Breast epithelium (tissue), 4 donors: ENCODE measurements around the gene NCAM2. TPM values are rescaled to one million over a fixed set of nuclear protein-coding genes. Genes with fewer than 3 reads are reported as not detected.

Experiments used
- DNase-seq, 2 donors: peaks; one replicate each; pipeline ENCODE4 v3.0.0-alpha.2; 2019; ENCODE audit warnings: low spot score in 2 of 2
- H3K27ac ChIP-seq, 2 donors: fragments of 200-600 bp; sonication (generic) in 1 of 2; one replicate each; pipeline ENCODE4 v1.5.1; 2016 to 2019; ENCODE audit warnings: mild to moderate bottlenecking in 1 of 2
- H3K27me3 ChIP-seq, 2 donors: fragments of 200-600 bp; sonication (generic) in 1 of 2; one replicate each; pipeline versions ENCODE4 v1.5.1 to v1.6.0; 2017 to 2019; ENCODE audit warnings: control low read depth in 1 of 2, mild to moderate bottlenecking in 1 of 2
- H3K36me3 ChIP-seq: fragments of 200-600 bp; one replicate; pipeline ENCODE4 v1.5.1; 2019
- H3K4me1 ChIP-seq, 2 donors: fragments of 200-600 bp; sonication (generic); one replicate each; pipeline ENCODE4 v1.5.1; 2016 to 2019; ENCODE audit warnings: control low read depth in 1 of 2
- H3K4me3 ChIP-seq, 3 donors: fragments of 200-600 bp; sonication (generic); 1 replicate in 2 of 3; 2 replicates in 1 of 3; pipeline ENCODE4 v1.5.1; 2016 to 2019; ENCODE audit warnings: mild to moderate bottlenecking in 3 of 3, moderate library complexity in 2 of 3
- H3K9me3 ChIP-seq, 2 donors: fragments of 200-600 bp; sonication (generic) in 1 of 2; one replicate each; pipeline ENCODE4 v1.5.1; 2016 to 2019; ENCODE audit warnings: control low read depth in 1 of 2
- CTCF ChIP-seq, 3 donors: fragments of 450-650 bp; IDR thresholded peaks; one replicate each; pipeline ENCODE4 v1.5.1; 2016 to 2017; ENCODE audit warnings: antibody characterized with exemption in 3 of 3, mild to moderate bottlenecking in 3 of 3, moderate library complexity in 3 of 3
- POLR2A ChIP-seq: fragments of 450-650 bp; IDR thresholded peaks from one replicate; pipeline ENCODE4 v1.6.1; 2016; ENCODE audit warnings: antibody characterized with exemption, mild to moderate bottlenecking, moderate library complexity
- POLR2AphosphoS5 ChIP-seq, 3 donors: sonication (generic); formaldehyde crosslinking; IDR thresholded peaks; one replicate each; pipeline ENCODE4 v1.6.1; 2017; ENCODE audit warnings: antibody characterized with exemption in 3 of 3
- intact Hi-C: fragments of 100-400 bp; cut with DNase I; formaldehyde crosslinking; loops from one replicate; pipeline ENCODE4 v1.15.1; 2023; ENCODE audit warnings: low total_unique reads
- total RNA-seq, 3 donors: library from RNA; depleted of rRNA; stranded (reverse); fragments of >200 nt; gene quantifications; one replicate each; pipeline ENCODE4 v1.1.0, GENCODE V29; 2016

The NCAM2 gene
- total RNA-seq, 3 donors from 2014 or later: 2.6 to 6.3 (median 3.6) TPM

- no peak for DNase-seq
- Histone ChIP-seq H3K4me1 (no peaks in the 10 kb centered on the region), H3K27me3 (no peaks in the 10 kb centered on the region), H3K27ac (no peak overlapping the region), H3K9me3 (no peaks in the 10 kb centered on the region), H3K36me3 (no peaks in the 10 kb centered on the region), H3K4me3 (no peak overlapping the region)
- TF ChIP-seq POLR2A (no peak), CTCF (IDR thresholded peaks at IDR 0.05) (no peak), POLR2AphosphoS5 (IDR thresholded peaks at IDR 0.05) (no peak)
- intact Hi-C loops: no loop called here
Measured at GRCh38 chr21:21019681-21020080, 21.5 kb downstream of the NCAM2 start.

- Histone ChIP-seq H3K27me3 (no peaks in the 10 kb centered on the region), H3K9me3 (no peaks in the 10 kb centered on the region), H3K4me1 (no peaks in the 10 kb centered on the region), H3K27ac (no peak overlapping the region), H3K4me3 (no peak overlapping the region), H3K36me3 (no peaks in the 10 kb centered on the region)
- DNase-seq: no peak
- TF ChIP-seq CTCF (IDR thresholded peaks at IDR 0.05) (no peak), POLR2AphosphoS5 (IDR thresholded peaks at IDR 0.05) (no peak), POLR2A (no peak)
- intact Hi-C loops: no loop called here
Measured at GRCh38 chr21:21025742-21026141, 27.5 kb downstream of the NCAM2 start.

- Histone ChIP-seq H3K4me1 (no peaks in the 10 kb centered on the region), H3K9me3 (no peaks in the 10 kb centered on the region), H3K4me3 (no peak overlapping the region), H3K36me3 (no peaks in the 10 kb centered on the region), H3K27me3 (no peaks in the 10 kb centered on the region), H3K27ac (no peak overlapping the region)
- no peak for TF ChIP-seq POLR2A
- no peak for TF ChIP-seq POLR2AphosphoS5 (IDR thresholded peaks at IDR 0.05)
- no peak for TF ChIP-seq CTCF (IDR thresholded peaks at IDR 0.05)
- no peak for DNase-seq
- intact Hi-C loops: no loop called here
Measured at GRCh38 chr21:21028275-21028820, 30.1 kb downstream of the NCAM2 start.

- H3K27me3 ChIP-seq: no peaks in the 10 kb centered on the region
- H3K27ac ChIP-seq: no peak overlapping the region
- H3K9me3 ChIP-seq: no peaks in the 10 kb centered on the region
- H3K36me3 ChIP-seq: no peaks in the 10 kb centered on the region
- no peaks in the 10 kb centered on the region for H3K4me1 ChIP-seq
- no peak for DNase-seq
- TF ChIP-seq POLR2A: no peak
- TF ChIP-seq CTCF (IDR thresholded peaks at IDR 0.05): no peak
- TF ChIP-seq POLR2AphosphoS5 (IDR thresholded peaks at IDR 0.05): no peak
- H3K4me3 ChIP-seq: no peak overlapping the region
- intact Hi-C loops: no loop called here
Measured at GRCh38 chr21:21029164-21029563, 31.0 kb downstream of the NCAM2 start.

- no peaks in the 10 kb centered on the region for H3K27me3 ChIP-seq
- intact Hi-C loops: no loop called here
- H3K36me3 ChIP-seq: no peaks in the 10 kb centered on the region
- no peaks in the 10 kb centered on the region for H3K9me3 ChIP-seq
- no peak overlapping the region for H3K4me3 ChIP-seq
- H3K27ac ChIP-seq: no peak overlapping the region
- H3K4me1 ChIP-seq: no peaks in the 10 kb centered on the region
- no peak for DNase-seq
- TF ChIP-seq CTCF (IDR thresholded peaks at IDR 0.05): no peak
- TF ChIP-seq POLR2AphosphoS5 (IDR thresholded peaks at IDR 0.05): no peak
- no peak for TF ChIP-seq POLR2A
Measured at GRCh38 chr21:21030311-21030710, 32.1 kb downstream of the NCAM2 start.
